ENCODE measurements around the gene HIVEP3.
"Not testable (repeated sequence)": the region's sequence is repeated elsewhere in the genome, so short reads cannot be mapped to it uniquely, and the experiment has no call there.

The HIVEP3 gene

DNA sequence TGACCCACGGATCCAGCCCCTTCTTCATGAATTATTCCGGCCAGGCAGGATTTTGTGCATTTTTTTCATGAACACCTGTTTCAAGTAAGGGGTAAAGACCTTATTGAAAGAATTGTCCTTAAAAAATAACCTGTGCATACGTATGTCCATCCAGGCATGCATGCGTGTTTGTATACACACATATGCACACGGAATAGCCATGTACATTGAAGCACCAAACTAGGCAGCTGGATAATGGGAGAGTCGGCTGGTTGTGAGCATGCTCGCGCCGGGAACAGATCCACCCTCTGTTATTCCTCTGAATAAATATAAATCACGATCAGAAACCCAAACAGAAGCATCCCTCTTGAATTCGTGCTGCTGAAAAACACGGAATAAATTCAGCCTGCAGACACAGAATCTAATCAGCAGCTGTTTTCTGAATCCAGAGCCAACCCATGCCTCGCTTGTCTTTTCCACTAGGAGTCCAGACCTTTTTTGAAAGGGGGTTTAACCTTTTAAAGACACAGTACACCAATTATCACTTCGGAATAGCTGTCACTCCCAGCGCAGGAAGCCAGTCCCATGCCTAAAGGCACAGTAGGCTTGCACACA lies at the start of gene HIVEP3:
Gene HIVEP3, minus strand, starts transcription at position 473 of the 594 bp plus-strand sequence.
- DNase-seq: peak; percentile 36

DNA sequence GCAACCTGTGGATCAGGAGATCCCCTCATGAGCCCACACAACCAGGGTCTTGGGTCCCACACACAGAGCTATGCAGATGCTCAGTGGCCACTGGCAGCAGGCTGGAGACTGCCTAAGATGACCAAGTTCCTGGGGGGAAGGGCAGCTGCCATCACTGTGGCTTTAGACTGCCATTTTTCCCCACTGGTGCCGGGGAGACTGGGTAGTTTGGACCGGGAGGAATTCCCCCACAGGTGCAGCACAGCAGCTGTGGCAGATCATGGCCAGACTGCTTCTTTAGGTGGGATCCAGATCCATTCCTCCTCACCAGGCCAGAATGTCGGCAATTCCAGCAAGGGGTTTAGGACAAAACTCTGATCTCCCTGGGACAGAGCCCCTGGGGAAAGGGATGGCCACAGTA lies 45.7 kb upstream of the HIVEP3 start:
- no peak for DNase-seq

DNA sequence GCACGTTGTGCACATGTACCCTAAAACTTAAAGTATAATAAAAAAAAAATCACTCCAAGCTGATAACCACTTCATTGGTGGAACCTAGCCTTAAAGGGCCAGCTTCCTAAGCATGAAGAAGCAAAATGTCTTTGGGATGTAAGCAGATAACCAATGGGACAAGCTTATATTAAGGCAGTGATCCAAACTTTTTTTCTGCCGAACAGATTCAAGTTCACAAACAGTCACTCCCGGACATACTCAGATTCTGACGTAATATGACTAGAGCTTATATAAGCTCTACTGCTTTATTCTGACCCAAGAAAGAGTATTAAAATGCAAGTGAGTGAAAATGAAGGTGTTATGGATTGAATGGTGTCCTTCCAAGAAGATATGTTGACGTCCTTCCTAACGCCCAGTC lies 44.9 kb upstream of the HIVEP3 start:
- DNase-seq: no peak

DNA sequence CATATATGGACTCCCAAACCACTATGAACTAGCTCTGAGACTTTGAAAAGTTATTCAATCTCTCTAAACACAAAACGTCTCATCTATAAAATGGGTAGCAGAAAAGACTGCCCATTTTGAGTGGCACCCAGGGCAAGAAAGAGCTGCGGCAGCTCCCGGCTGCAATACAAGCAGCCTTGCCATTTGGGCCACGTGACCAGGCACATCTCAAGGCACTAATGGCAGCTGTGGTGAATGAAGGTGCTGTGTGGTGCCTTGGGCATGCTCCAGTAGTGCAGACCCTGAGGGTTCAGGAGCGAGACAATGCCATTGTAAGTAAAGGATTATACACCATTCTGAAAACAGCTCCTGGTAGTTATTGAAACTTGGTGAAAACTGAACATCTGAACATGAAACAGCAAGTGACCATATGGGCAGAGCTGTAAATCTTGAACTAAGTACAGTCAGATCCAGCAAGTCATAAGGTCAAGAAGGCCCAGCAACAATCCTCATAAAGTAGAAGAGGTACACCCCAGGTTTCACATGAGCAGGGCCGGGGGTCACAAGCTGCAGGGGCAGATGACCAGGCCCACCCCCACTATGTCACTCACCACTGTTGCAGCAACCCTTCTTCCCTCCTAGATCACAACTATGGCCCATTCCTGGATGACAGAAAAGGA lies 39.4 kb upstream of the HIVEP3 start:
- no peak for DNase-seq

DNA sequence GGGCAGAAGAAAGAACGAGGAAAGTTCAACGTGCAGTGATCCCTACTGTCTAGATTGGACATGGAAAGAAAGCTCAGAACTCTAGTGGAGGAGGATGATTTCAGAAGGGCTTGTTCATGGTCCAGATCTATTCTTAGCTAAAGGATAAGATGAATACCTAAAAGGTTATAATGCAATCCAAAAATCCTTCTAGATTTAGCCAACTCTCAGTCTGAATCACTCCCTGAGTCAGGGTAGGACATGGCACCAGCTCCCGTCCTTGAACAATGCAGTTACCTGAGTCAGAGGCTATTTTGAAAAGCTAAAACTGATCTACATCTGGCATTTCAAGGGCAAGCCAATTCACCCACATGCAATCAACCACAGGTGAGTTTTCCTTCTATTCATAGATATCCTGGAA lies 38.8 kb upstream of the HIVEP3 start:
- peak; percentile 13 for DNase-seq

DNA sequence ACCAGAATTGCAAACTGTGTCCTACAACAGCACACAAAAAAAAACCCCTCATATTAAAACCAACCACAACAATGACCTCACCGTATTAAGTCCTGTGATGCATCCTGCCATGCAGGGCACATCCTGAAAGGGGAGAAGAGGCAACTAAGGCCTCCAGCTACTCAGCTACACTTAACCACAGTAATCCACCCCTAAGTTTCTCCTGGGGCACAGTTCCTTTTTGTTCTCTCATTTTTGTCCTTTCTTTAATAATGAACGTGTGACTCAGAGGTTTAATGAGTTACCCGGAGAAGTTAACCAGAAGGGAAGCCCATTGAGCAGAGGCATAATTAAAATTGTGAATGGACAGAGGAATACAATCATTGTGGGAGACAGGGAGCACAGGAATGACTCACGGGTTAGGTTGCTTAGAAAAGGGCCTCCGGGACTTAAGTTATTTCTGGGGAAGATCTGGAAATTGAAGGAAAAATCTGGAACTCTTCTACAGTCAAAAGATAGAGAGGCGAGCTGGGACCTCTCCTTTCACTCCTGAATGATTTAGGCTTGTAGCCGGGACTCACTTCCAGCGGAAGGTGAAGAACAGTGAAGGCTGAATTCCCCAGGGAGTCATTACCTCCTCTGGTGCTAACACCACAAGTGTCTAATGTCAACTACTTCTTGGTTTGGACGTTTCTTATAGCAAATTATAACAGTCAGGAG lies 36.9 kb upstream of the HIVEP3 start:
- peak; percentile 94 for DNase-seq

DNA sequence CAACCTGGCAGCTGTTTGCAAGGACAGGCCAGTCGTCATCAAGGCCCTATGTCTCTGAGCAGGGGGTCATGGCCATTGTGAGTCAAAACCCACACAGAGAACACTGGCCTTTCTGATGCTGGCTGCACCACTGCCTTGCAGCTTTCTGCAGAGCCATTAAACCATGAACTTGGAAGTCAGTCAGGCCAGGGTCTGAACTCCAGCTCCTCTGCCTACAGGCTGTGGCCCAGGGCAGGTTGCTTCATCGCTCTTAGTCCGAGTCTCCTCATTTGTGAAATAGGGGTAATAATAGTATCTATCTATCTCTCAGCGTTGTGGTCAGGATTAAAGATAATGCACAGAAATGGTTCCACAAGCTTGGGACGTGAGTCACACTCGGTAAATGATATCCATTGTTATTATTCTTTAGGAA lies 35.8 kb upstream of the HIVEP3 start:
- peak; percentile 92 for DNase-seq

DNA sequence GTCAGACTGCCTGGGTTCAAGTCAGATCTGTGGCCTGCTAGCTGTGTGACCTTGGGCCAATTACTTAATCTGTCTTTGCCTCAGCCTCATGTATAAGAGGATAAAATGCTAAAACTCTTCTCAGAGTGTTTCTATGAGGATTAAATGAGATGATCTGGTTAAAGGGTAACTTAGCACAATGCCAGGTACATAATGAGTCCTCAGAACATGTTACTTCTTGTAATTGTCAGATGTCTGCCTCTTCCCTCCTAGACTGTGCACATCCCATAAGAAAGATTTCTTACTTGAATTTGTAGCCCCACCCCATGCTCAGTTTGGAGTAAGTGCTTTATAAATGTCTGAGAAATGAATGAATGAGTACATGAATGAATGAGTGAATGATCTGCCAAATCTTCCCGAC lies 34.6 kb upstream of the HIVEP3 start:
- DNase-seq: no peak

DNA sequence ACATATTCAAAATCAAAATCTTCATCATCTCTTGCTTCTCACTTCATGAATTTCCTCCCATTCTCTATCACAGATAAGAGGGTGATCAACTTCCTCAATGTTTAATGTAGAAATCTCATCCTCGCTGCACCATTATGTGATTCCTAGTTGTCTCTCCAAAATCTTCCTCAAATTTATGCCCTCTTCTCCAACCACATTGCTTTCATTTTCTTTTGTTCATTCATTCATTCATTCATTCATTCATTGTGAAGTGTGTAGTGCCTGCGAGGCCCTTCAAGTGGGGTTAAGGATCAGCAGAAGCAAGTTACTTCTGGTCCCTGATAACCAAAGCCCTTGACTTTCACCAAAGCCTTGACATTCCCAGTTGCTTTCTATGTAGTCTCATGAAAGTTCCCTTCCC lies 33.5 kb upstream of the HIVEP3 start:
- no peak for DNase-seq

DNA sequence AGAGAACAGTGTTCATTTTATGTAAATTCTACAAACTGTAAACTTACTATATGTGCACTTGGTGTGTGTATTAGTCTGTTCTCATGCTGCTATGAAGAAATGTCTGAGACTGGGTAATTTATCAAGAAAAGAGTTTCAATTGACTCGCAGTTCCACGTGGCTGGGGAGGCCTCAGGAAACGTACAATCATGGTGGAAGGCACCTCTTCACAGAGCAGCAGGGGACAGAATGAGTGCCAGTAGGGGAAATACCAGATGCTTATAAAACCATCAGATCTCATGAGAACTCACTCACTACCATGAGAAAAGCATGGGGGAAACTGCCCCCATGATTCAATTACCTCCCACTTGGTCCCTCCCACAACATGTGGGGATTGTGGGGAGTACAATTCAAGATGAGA lies 32.8 kb upstream of the HIVEP3 start:
- DNase-seq: not testable (repeated sequence)

DNA sequence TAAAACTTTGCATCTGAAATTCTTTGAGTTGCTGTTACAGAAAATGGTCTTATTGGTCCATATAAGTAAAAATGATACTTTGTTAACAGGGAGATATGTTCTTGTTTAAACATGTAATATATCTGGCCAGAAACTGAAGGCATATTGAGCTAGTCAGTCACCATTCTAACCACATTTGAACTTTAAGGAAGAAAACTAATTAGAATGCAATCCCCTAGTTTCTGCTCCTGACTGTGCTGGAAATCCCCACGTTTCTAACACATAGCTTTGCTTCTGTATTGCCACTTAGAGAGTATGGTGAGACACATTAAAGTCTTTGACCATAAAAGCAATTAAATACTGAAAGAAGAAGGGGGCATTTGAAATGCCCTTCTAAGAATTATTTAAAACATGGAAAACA lies 32.1 kb upstream of the HIVEP3 start:
- DNase-seq: no peak

DNA sequence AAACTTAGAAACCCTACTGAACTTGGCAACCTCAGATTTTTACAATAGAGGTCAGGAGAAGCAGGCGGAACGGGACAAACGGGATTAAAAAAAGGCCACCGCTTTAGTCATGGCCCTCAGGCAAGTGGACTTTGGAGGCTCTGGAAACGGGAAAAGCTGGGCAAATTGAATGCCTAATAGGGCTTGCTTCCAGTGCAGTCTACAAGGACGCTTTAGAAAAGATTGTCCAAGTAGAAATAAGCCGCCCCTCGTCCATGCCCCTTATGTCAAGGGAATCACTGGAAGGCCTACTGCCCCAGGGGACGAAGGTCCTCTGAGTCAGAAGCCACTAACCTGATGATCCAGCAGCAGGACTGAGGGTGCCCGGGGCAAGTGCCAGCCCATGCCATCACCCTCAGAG lies 27.2 kb upstream of the HIVEP3 start:
- DNase-seq: not testable (repeated sequence)

DNA sequence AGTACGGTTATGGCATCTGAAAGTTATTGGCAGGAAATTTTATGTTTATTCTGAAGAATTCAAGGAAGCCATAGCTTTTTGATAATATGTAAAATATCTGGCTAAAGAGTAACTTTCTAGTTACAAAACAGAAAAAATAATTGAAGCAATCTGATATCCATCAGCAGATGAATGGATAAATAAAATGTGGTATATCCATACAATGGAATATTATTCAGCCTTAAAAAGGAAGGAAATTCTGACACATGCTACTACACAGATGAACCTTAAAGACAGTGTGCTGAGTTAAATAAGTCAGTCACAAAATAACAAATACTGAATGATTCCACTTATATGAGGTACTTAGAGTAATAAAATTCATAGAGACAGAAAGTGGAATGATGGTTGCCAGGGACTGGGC lies 25.0 kb upstream of the HIVEP3 start:
- DNase-seq: no peak

DNA sequence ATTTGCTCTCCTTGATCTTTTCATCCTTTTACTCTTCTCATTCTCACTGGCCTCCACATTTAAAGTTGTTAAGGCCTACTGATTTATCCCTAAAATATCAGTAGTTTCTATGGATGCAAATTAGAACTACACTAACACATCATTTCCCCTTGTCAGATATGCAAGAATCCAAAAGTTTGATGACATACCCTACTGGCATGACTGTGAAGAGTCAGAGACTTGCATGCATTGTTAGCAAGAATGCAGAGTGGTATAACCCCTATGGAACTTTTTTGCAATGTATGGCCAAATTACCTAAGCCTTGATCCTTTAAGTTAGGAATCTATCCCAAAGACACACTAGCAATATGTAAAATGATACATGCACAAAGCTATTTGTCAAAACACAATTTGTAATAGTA lies 23.6 kb upstream of the HIVEP3 start:
- DNase-seq: no peak

DNA sequence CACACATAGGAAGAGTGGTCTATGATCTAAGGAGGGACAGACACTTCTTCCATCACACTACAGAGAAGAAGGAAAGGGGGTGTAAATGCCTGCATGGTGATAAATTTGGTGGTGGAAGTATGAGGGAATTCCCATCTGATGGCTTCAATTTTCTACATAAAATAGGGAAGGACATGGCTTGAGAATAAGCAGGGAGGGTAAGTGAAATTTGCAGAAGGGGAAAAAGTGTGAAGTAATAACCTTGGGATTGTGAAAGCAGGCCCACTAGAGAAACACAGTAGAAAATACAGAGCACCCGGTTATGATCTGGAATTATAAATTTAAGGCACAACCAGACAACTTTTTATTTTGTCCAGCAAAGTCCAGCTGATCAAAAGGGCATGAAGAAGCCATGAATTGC lies 22.7 kb upstream of the HIVEP3 start:
- no peak for DNase-seq

DNA sequence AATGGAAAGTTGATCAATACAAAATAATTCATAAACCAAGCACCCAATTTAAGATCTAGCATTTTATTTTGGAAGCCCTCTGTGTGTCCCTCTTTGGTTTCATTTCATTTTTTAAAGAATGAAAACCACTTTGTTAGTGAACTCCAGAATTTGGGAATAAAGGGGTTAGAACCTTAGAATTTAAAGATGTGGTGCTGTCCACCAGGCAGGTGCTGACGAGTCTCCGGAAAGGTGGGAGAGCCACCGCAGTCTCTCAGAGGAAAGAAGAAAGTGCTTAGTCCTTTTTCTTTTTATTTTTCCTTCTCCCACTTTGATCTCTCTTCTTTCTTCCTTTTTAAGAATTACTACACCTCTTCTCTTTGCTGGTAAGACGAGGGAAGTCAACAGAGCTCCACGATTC lies 20.5 kb upstream of the HIVEP3 start:
- DNase-seq: no peak

DNA sequence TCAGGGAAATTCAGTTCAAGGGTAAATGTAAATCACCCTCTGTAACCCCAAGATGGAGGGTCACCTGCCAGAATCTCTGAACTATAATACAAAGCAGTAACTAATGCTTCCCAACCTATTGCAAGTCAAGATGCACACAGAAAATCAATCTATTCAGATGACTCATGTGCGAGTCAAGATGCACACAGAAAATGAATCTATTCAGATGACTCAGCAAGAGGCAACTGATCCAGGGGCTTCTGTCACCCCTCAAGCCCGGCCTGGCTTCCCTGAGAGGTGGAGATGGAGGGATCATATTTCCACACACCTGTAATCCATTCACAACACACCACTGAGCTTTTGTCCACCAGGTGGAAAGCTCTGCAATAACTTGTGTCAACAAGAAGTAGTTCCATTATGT lies 17.4 kb upstream of the HIVEP3 start:
- peak; percentile 52 for DNase-seq

DNA sequence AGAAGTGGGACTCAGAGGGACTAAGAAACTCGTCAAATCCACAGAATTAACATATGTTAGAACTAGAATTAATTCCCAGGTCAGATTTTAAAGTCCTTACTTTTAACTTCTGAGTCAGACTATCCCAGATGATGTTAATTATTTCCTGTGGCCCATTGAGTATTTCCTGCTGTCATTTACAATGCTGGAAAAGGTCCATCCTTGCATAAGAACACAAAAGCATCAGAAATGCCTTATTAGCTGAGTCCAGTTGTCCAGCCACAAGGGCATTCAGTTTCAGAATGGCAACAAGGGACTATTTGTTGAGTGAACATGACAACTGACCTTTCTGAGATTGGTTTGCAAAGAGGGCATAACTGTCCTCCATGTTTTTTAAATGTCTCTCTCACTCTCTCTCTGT lies 16.5 kb upstream of the HIVEP3 start:
- DNase-seq: peak; percentile 41

DNA sequence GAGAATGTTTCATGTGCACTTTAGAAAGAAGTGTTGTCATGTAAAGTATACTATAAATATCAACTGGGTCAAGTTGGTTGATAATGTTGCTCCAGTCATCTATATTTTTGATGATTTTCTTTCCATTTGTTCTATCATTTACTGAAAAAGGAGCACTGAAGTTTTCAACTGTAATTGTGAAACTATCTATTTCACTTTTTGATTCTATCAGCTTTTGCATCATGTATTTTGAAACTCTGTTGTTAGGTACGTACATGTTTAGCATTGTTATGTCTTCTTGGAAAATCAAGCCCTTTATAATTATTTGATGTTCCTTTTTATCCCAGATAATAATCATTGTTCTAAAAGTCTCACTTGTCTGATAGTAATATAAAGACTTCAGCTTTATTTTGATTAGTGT lies 14.4 kb upstream of the HIVEP3 start:
- no peak for DNase-seq

DNA sequence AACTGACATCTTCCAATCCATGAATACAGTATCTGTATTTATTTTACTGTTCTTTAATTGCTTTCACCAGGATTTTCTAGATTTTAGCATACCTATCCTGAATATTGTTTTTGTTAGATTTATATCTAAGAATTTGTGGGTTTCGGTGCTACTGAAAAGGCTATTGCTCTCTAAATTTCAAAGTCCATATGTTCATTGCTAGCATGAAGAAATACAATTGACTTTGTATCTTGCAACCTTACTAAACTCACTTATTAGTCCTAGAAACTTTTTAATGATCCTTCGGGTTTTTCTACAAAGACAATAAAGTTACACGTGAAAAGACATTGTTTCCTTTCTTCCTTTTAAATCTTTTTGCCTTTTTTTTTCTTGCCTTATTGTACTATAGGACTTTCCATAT lies 12.9 kb upstream of the HIVEP3 start:
- DNase-seq: no peak

DNA sequence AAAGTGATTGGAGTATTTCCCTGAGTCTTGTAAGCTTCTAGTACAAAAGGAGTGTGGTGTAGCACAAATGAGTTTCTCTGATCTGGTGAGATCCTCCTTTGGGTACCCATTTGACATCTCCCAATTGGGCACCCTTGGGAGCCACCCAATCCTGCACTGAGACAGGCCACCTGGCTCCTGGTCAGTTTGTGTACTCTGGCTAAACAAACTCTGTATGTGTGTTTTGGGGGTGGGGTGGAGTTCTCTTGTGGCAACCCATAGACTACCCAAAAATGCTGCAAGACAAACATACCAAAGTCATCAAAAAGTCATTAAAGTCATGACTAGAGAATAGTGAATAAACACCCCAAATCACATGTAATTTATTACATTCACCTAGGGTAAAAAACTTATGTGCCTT lies 8.4 kb upstream of the HIVEP3 start:
- DNase-seq: no peak

DNA sequence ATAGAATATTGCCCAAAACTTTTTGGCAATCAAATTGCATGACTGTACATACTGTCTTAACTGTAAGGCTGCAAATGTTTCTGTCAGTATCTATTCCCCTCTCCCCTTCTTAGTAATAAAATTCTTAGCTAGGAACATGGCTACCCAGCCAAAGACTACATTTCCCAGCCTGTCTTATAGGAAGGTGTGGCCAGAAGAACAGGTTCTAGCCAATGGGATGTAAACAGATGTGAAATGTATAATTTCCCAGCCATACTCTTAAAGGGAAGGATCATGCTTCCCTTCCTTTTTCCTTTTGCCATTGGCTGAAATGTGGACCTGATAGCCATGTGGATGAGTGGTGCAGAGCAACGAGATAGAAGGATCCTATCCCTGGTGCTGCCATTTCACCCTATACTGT lies 7.0 kb upstream of the HIVEP3 start:
- no peak for DNase-seq

DNA sequence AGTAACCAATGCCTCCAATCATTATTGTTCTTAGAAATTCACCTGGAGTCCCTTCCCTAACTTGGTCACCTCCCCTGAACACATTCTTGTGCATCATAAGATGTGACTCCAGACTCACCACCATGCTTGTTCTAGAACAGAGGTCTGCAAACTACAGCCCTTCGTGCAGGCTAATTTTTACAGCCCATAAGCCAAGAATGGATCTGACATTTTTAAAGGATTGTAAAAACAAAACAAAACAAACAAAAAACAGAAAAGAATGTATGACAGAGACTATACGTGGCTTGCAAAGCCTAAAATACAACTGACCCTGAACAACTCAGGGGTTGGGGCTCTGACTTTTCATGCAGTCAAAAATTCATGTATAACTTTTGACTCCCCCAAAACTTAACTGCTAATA lies 6.2 kb upstream of the HIVEP3 start:
- DNase-seq: no peak

DNA sequence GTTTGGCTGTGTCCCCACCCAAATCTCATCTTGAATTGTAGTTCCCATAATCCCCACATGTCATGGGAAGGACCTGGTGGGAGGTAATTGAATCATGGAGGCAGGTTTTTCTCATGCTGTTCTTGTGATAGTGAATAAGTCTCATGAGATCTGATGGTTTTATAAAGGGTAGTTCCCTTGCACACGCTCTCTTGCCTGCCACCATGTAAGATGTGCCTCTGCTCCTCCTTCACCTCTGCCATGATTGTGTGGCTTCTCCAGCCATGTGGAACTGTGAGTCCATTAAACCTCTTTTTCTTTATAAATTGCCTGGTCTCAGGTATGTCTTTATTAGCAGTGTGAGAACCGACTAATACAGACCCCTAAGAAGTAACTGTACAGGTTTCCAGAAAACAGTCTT lies 2.5 kb upstream of the HIVEP3 start:
- DNase-seq: not testable (repeated sequence)

DNA sequence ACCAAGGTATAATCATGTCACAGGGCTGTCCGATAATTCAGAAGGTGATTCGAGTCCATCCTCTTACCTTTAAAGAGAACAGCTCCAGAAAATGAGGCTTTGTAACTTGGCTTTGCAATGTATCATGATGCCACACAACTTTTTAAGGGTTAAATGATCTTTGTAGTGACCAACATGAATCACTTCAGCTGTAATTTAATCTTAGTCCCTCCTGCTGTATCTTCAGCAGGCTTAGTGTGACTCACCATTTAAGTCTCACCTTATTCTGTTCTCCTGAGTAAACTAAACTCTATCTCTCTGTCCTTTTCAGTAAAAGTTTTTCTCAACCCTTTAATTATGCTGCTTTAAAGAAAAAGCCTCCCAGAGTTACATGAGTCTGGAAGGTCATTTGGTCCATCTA lies 1.9 kb upstream of the HIVEP3 start:
- DNase-seq: peak; percentile 49
